ENCODE data around the gene SPINK7.

The SPINK7 gene

DNA sequence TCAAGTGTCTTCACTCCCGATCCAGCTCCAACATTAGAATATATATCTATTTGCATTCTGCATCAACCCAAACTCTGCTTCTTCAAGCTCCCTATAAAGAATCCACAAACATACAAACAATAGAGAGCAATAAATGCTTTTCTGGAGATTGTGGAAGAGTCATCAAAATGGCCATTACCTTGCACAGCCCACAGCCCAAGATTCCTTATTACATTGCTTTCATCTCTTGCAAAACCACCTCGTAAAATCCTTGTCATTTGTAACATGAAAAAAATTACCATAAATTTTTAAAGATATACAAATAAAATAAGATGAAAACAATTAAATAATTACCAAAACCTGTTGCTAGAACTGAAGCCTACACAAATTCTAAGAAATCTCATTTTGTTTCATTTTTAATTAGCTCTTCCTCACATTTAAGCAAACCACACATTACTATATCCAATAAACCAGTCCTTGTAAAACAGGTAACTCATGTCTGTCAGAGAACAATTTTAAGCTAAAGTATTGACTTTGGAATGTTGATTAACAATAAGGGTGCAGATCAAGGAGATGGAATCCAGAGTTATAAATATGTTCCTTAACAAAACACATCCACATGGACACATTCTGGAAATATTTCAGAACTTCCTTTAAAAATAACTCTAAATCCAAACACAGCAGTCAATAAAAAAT, 30.3 kb downstream of the SPINK7 start:
- in situ Hi-C loops (cut with HindIII; ENCODE audit: low pct_ligation_motif_present, low pct_unique_long_range_greater_than_20kb, low sequenced_read_pairs): no loop called here
- DNase-seq: no peak

GRCh38 chr5:148343046-148343407, 30.8 kb downstream of the SPINK7 start:
- DNase-seq: no peak
- in situ Hi-C loops (cut with HindIII; ENCODE audit: low pct_ligation_motif_present, low pct_unique_long_range_greater_than_20kb, low sequenced_read_pairs): no loop called here

- in situ Hi-C loops (cut with HindIII; ENCODE audit: low pct_ligation_motif_present, low pct_unique_long_range_greater_than_20kb, low sequenced_read_pairs): no loop called here
- DNase-seq: no peak
Measured at GRCh38 chr5:148343603-148344487, 31.6 kb downstream of the SPINK7 start.

DNA sequence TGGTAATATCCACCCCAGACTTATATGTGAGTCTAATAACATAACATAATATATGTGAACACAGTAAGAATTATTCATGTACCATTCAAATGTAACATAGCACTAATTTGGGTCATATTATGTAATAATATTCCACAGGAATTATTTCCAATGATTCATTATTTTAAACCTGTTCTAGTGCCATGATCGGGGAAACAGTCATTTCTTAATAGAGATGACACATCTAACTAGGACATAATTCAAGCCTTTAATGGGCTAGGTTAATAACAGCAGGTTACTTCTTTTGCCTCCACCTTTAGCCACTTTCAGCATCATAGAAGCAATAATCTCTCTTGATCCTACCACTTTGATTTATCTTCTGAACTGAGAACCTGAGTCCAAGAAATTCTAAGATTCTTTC, 35.5 kb downstream of the SPINK7 start:
- in situ Hi-C loops (cut with HindIII; ENCODE audit: low pct_ligation_motif_present, low pct_unique_long_range_greater_than_20kb, low sequenced_read_pairs): no loop called here
- no peak for DNase-seq

DNA sequence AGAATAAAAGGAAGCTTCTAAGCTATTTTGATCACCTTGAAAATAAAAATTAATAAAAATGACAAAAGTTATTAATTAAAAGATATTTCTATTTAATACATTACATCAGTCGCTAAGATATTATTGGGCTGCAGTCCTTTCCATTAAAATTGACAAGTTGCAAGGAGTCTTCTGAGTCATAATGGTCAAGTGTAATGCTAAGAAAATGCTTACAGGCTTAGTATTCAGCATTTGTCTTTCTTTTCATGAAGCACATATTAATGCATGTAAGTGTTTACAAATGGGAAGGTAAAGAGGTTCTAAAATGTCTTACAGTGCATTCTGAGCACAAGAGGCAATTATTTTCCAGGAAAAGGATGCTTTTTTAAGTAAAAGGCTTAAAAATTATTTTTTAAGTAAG, 40.5 kb downstream of the SPINK7 start:
- in situ Hi-C loops (cut with HindIII; ENCODE audit: low pct_ligation_motif_present, low pct_unique_long_range_greater_than_20kb, low sequenced_read_pairs): no loop called here
- DNase-seq: no peak

DNA sequence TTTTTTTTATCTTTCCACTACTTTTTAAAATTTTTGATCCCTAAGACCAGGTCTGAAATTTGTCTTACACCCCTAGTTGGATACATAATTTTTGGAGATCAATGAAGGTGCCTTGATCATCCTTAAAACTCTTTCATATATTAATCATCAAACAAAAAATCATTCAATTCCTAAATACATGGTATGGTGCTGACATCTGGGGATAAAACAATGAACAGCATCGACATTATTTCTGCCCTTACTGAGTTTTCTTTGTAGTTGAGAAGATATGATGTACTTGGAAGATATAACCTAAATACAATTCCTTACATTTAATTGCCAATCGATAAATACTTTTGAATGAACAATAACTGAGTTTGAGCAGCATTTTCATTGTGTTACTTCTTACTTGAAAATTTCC, 41.4 kb downstream of the SPINK7 start:
- in situ Hi-C loops (cut with HindIII; ENCODE audit: low pct_ligation_motif_present, low pct_unique_long_range_greater_than_20kb, low sequenced_read_pairs): no loop called here

DNA sequence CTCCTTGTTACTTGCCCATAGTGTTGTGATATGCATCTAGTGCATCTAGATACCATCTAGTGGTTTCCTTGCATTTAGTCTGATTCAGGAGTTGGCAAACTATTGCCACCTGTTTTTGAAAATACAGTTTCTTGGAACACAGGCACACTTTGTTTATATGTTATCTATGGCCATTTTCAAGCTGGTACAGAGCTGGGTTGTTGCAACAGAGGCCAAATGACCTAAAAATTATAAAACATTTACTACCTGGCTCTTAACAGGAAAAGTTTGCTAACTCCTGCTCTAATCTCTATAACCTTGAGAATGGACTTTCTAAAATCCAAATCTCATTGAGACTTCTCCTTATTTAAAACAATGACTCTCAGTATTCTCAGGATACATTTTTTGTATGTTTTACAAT, 52.1 kb downstream of the SPINK7 start:
- in situ Hi-C loops (cut with HindIII; ENCODE audit: low pct_ligation_motif_present, low pct_unique_long_range_greater_than_20kb, low sequenced_read_pairs): no loop called here

More for the DNA sequence above, 41.4 kb downstream of the SPINK7 start:
- DNase-seq: no peak

More for the DNA sequence above, 52.1 kb downstream of the SPINK7 start:
- no peak for DNase-seq
